Measurements from ENCODE around the gene HS3ST5.
"Not testable (repeated sequence)": the region's sequence is repeated elsewhere in the genome, so short reads cannot be mapped to it uniquely, and the experiment has no call there.

Gene HS3ST5

GRCh38 chr6:114155763-114156162, 187.1 kb downstream of the HS3ST5 start:
- WGBS, 2 experiments (ENCODE audit: insufficient coverage in 2 of 2) = 93 to 95% methylated on average over 3 of the region's 3 CpGs
- no peaks in the 10 kb centered on the region for H3K9me3 ChIP-seq (ENCODE audit: control insufficient read depth, low read length)
- H3K27ac ChIP-seq (ENCODE audit: low read depth, low read length, severe bottlenecking) = no peak overlapping the region
- H3K36me3 ChIP-seq (ENCODE audit: control insufficient read depth, insufficient read depth, low read length) = no peaks in the 10 kb centered on the region
- H3K4me3 ChIP-seq (ENCODE audit: extremely low read depth, insufficient read depth, low read length, poor library complexity, severe bottlenecking) = no peak overlapping the region
- peaks cover 7% of the 10 kb centered on the region for H3K4me1 ChIP-seq (ENCODE audit: control insufficient read depth, insufficient read depth, low read length, poor library complexity, severe bottlenecking)

- Histone ChIP-seq H3K4me3 (ENCODE audit: extremely low read depth, insufficient read depth, low read length, poor library complexity, severe bottlenecking) (no peak overlapping the region), H3K9me3 (ENCODE audit: control insufficient read depth, low read length) (no peaks in the 10 kb centered on the region), H3K4me1 (ENCODE audit: control insufficient read depth, insufficient read depth, low read length, poor library complexity, severe bottlenecking) (peaks cover 7% of the 10 kb centered on the region), H3K27ac (ENCODE audit: low read depth, low read length, severe bottlenecking) (no peak overlapping the region), H3K36me3 (ENCODE audit: control insufficient read depth, insufficient read depth, low read length) (no peaks in the 10 kb centered on the region)
- 100% methylated on average over 1 of the region's 4 CpGs for WGBS, 2 experiments (ENCODE audit: insufficient coverage in 2 of 2)
These were observed 188.0 kb downstream of the HS3ST5 start for GRCh38 chr6:114154812-114155211.

GRCh38 chr6:114153448-114153847, 189.4 kb downstream of the HS3ST5 start:
- Histone ChIP-seq H3K36me3 (ENCODE audit: control insufficient read depth, insufficient read depth, low read length) (no peaks in the 10 kb centered on the region), H3K4me3 (ENCODE audit: extremely low read depth, insufficient read depth, low read length, poor library complexity, severe bottlenecking) (no peak overlapping the region), H3K4me1 (ENCODE audit: control insufficient read depth, insufficient read depth, low read length, poor library complexity, severe bottlenecking) (peaks cover 7% of the 10 kb centered on the region), H3K9me3 (ENCODE audit: control insufficient read depth, low read length) (no peaks in the 10 kb centered on the region), H3K27ac (ENCODE audit: low read depth, low read length, severe bottlenecking) (no peak overlapping the region)
- no CpG with 5 or more reads among the region's 3 CpGs for WGBS, 2 experiments (ENCODE audit: insufficient coverage in 2 of 2)

- Histone ChIP-seq H3K4me3 (ENCODE audit: extremely low read depth, insufficient read depth, low read length, poor library complexity, severe bottlenecking) (no peak overlapping the region), H3K9me3 (ENCODE audit: control insufficient read depth, low read length) (peaks cover 5% of the 10 kb centered on the region), H3K36me3 (ENCODE audit: control insufficient read depth, insufficient read depth, low read length) (no peaks in the 10 kb centered on the region), H3K27ac (ENCODE audit: low read depth, low read length, severe bottlenecking) (no peak overlapping the region), H3K4me1 (ENCODE audit: control insufficient read depth, insufficient read depth, low read length, poor library complexity, severe bottlenecking) (peaks cover 7% of the 10 kb centered on the region)
- 100% methylated on average over 1 of the region's 3 CpGs for WGBS, 2 experiments (ENCODE audit: insufficient coverage in 2 of 2)
These were observed 191.6 kb downstream of the HS3ST5 start for GRCh38 chr6:114151064-114151690.

- not testable (repeated sequence) for H3K9me3 ChIP-seq (ENCODE audit: control insufficient read depth, low read length); H3K4me3 ChIP-seq (ENCODE audit: extremely low read depth, insufficient read depth, low read length, poor library complexity, severe bottlenecking); H3K36me3 ChIP-seq (ENCODE audit: control insufficient read depth, insufficient read depth, low read length); H3K27ac ChIP-seq (ENCODE audit: low read depth, low read length, severe bottlenecking)
- peaks cover 16% of the 10 kb centered on the region for H3K4me1 ChIP-seq (ENCODE audit: control insufficient read depth, insufficient read depth, low read length, poor library complexity, severe bottlenecking)
These were observed 193.6 kb downstream of the HS3ST5 start for GRCh38 chr6:114149182-114149581.

GRCh38 chr6:114144887-114145851, 197.7 kb downstream of the HS3ST5 start:
- peak overlapping the region; percentile 62 for H3K27ac ChIP-seq (ENCODE audit: low read depth, low read length, severe bottlenecking)

GRCh38 chr6:114142258-114142657, 200.6 kb downstream of the HS3ST5 start:
- H3K9me3 ChIP-seq (ENCODE audit: control insufficient read depth, low read length) = peaks cover 4% of the 10 kb centered on the region
- peaks cover 3% of the 10 kb centered on the region for H3K36me3 ChIP-seq (ENCODE audit: control insufficient read depth, insufficient read depth, low read length)
- 97 to 100% methylated on average over 2 to 6 of the region's 7 CpGs for WGBS, 2 experiments (ENCODE audit: insufficient coverage in 2 of 2)
- peaks cover 16% of the 10 kb centered on the region for H3K4me1 ChIP-seq (ENCODE audit: control insufficient read depth, insufficient read depth, low read length, poor library complexity, severe bottlenecking)
- no peak overlapping the region for H3K4me3 ChIP-seq (ENCODE audit: extremely low read depth, insufficient read depth, low read length, poor library complexity, severe bottlenecking)
- H3K27ac ChIP-seq (ENCODE audit: low read depth, low read length, severe bottlenecking) = no peak overlapping the region

More at GRCh38 chr6:114144887-114145851, 197.7 kb downstream of the HS3ST5 start:
- Histone ChIP-seq H3K4me1 (ENCODE audit: control insufficient read depth, insufficient read depth, low read length, poor library complexity, severe bottlenecking) (peaks cover 16% of the 10 kb centered on the region), H3K9me3 (ENCODE audit: control insufficient read depth, low read length) (peaks cover 5% of the 10 kb centered on the region), H3K36me3 (ENCODE audit: control insufficient read depth, insufficient read depth, low read length) (no peaks in the 10 kb centered on the region), H3K4me3 (ENCODE audit: extremely low read depth, insufficient read depth, low read length, poor library complexity, severe bottlenecking) (no peak overlapping the region)
- 55 to 60% methylated on average over 8 to 9 of the region's 9 CpGs for whole genome bisulfite sequencing, 2 experiments (ENCODE audit: insufficient coverage in 2 of 2)

GRCh38 chr6:114140416-114140815, 202.4 kb downstream of the HS3ST5 start:
- 86 to 92% methylated on average over 4 to 5 of the region's 5 CpGs for WGBS, 2 experiments (ENCODE audit: insufficient coverage in 2 of 2)
- Histone ChIP-seq H3K27ac (ENCODE audit: low read depth, low read length, severe bottlenecking) (no peak overlapping the region), H3K9me3 (ENCODE audit: control insufficient read depth, low read length) (no peaks in the 10 kb centered on the region), H3K4me3 (ENCODE audit: extremely low read depth, insufficient read depth, low read length, poor library complexity, severe bottlenecking) (no peak overlapping the region), H3K36me3 (ENCODE audit: control insufficient read depth, insufficient read depth, low read length) (peaks cover 3% of the 10 kb centered on the region), H3K4me1 (ENCODE audit: control insufficient read depth, insufficient read depth, low read length, poor library complexity, severe bottlenecking) (peaks cover 10% of the 10 kb centered on the region)

GRCh38 chr6:114138577-114139248, 204.1 kb downstream of the HS3ST5 start:
- WGBS, 2 experiments (ENCODE audit: insufficient coverage in 2 of 2) = 90 to 100% methylated on average over 3 to 4 of the region's 4 CpGs
- no peak overlapping the region for H3K4me3 ChIP-seq (ENCODE audit: extremely low read depth, insufficient read depth, low read length, poor library complexity, severe bottlenecking)

GRCh38 chr6:114135363-114135971, 207.4 kb downstream of the HS3ST5 start:
- WGBS, 2 experiments (ENCODE audit: insufficient coverage in 2 of 2) = 88 to 97% methylated on average over 5 of the region's 5 CpGs
- Histone ChIP-seq H3K27ac (ENCODE audit: low read depth, low read length, severe bottlenecking) (no peak overlapping the region), H3K4me1 (ENCODE audit: control insufficient read depth, insufficient read depth, low read length, poor library complexity, severe bottlenecking) (no peaks in the 10 kb centered on the region), H3K9me3 (ENCODE audit: control insufficient read depth, low read length) (no peaks in the 10 kb centered on the region), H3K4me3 (ENCODE audit: extremely low read depth, insufficient read depth, low read length, poor library complexity, severe bottlenecking) (no peak overlapping the region), H3K36me3 (ENCODE audit: control insufficient read depth, insufficient read depth, low read length) (peaks cover 3% of the 10 kb centered on the region)

More at GRCh38 chr6:114138577-114139248, 204.1 kb downstream of the HS3ST5 start:
- peaks cover 3% of the 10 kb centered on the region for H3K36me3 ChIP-seq (ENCODE audit: control insufficient read depth, insufficient read depth, low read length)
- no peak overlapping the region for H3K27ac ChIP-seq (ENCODE audit: low read depth, low read length, severe bottlenecking)
- H3K9me3 ChIP-seq (ENCODE audit: control insufficient read depth, low read length) = no peaks in the 10 kb centered on the region
- no peaks in the 10 kb centered on the region for H3K4me1 ChIP-seq (ENCODE audit: control insufficient read depth, insufficient read depth, low read length, poor library complexity, severe bottlenecking)
